GM12872 (cell line): ENCODE data around the gene HMG20B.

Experiments used
- CTCF ChIP-seq: IDR thresholded peaks from 3 replicates; pipeline ENCODE4 v1.5.1; 2011; ENCODE audit warnings: low read depth, mild to moderate bottlenecking, low read length, moderate library complexity; ENCODE audit not compliant: insufficient read depth

Gene HMG20B

DNA sequence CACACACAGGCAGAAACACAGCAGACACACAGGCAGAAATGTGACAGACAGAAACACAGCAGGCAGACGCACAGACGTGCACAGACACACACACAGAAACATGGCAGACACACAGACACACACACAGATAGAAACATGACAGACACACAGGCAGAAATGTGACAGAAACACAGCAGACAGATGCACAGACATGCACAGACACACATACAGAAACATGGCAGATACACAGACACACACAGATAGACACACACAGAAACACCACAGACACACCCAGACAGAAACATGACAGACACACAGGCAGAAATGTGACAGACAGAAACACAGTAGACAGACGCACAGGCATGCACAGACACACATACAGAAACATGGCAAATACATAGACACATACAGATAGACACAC, 32.6 kb downstream of the HMG20B start:
- no peak for TF ChIP-seq CTCF

GRCh38 chr19:3605770-3606169, 33.0 kb downstream of the HMG20B start:
- TF ChIP-seq CTCF = no peak

DNA sequence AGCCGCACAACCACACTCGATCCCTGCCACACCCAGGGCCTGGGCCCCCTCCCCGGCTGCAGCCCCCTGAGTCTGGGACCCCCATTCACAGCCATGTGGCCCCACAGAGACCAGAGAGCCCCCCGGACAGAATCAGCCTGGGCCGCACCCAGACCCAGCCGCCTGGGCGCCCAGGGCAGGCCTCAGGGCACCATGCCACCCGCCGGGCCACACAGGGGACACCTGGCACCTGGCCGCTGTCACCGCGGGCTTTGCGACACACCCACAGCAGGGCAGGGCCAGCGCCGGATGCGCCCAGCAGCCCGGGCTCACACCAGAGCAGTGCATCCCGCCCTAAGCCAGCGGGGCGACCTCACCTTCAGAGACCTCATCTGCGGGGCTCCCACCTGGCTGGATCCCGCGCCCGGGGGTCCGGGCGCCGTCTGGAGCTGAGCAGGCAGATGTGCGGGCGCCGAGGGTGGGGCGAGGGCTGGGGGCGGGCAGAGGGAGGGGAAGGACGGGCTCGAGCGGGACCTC, 33.5 kb downstream of the HMG20B start:
- no peak for TF ChIP-seq CTCF

DNA sequence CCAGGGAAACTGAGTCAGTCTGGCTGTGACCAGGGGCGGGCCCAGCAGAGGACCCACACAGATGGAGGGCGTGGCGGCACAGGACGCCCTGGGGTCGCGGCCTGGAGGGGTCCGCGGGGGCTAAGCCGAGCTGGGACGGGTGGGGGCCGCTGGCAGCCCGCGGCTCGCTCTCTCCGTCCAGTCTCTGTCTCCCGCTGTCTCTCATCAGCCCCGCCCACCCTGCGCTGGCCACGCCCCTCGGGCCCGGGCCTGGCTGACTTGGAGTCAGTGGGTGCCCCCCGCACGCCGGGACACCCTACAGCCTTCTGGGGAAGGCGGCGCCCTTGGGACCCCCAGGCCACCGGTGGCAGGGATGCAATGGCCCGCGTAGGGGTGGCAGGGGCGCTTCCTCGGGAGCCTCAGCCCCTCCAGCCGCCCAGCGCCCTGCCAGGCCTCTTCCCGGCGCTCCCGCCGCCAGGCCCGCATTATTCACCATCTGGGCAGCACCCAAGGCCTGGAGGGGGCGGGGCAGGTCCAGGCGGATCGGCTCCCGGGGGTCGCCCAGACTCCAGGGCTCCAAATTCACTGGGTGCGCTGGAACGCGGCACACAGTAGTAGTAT, 34.0 kb downstream of the HMG20B start, which contains the start of gene TBXA2R:
TSS of gene TBXA2R (minus strand) at position 186 of the 600 bp plus-strand sequence. CDS start 6,241 bp downstream, outside the sequence.
- no peak for TF ChIP-seq CTCF

DNA sequence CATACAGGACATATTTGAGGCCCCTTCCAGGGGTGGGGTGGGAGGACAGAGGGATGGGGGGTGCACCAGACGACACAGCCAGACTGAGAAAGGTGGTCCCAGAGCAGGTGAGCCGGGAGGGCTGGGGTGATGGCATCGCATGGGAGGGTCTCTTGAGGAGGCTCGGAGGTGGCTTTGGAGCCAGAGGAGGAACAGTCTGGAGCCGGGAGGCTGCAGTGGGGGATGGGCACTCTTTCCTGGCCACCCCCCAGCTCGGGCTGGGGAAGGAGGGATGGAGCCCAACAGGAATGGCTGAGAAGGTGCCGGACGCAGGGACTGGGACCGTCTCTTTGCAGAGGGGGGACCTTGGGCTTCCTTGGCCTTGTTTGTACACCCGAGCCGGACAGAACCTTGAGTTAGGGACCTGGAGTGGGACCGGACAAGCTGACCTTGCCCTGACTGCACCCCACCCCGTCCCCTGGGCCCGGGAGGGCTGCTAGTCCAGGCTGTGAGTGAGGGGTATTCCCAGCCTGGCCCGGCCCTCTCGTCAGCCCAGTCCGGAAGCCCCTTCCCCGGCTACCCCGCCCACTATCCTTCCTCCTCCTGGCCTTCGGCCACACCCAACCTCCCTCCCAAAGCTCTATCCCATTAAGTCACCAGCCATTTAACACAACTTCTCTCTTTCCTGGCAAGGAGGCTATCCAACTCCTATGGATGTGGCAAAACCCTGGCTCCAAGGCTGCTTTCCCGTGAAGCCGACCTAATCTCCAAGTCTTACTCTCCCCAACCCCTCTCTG, 34.7 kb downstream of the HMG20B start:
- no peak for TF ChIP-seq CTCF

GRCh38 chr19:3608079-3608641, 35.4 kb downstream of the HMG20B start:
- TF ChIP-seq CTCF = no peak

DNA sequence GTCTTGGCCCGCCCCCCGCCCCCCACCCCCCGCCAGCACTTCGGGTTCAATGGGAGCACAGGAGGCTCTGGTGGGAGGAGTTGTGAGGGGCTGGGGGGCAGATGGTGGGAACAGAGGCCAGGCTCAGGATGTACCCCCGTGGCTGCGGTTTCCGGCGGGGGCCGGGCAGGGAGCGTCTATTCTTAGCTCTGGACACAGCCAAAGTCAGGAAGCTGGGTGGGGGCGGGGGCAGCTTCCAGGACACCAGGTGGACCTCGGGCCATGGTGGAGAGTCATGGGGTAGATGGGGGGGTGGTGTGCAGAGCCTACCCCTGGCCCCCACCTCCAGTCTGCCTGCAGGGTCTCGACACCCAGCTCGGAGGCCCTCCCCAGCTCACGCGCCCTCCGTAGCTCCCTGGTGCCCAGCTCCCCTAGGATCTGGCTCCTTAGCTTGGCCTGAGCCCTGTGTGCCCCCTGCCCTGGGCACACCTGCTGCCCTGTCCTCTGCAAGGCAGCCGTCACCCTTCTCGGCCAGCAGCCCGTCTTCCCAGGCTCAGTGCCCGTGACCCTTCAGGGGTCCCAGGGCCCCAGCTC, 36.1 kb downstream of the HMG20B start:
- TF ChIP-seq CTCF = no peak
